ENCODE results near the gene TNRC6A. TPM values are rescaled to one million over a fixed set of nuclear protein-coding genes. Genes with fewer than 3 reads are reported as not detected.

Gene TNRC6A
- total and polyA plus RNA-seq, 2 experiments from 2014 or later: 93.1 to 124 TPM

DNA sequence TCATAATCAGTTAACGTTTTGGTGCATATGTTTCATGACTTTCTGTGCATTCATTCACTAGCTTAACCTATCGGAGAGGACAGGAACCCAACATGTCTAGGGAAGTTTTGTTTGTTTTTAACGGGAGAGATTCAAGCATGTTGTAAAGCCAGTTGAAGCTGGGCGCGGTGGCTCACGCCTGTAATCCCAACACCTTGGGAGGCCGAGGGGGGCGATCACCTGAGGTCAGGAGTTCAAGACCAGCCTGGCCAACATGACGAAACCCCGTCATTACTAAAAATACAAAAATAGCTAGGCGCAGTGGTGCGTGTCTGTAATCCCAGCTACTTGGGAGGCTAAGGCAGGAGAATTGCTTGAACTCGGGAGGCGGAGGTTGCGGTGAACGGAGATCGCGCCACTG, 1.4 kb upstream of the TNRC6A start:
- Histone ChIP-seq H4K20me1 (replicated peaks; ENCODE audit: insufficient read depth) (peaks cover 8% of the 10 kb centered on the region; the same call in 1 of the 2 replicates), H3K4me1 (ENCODE audit: insufficient read depth) (peaks cover 24% of the 10 kb centered on the region), H3K79me2 (replicated peaks; ENCODE audit: insufficient read depth) (peaks cover 32% of the 10 kb centered on the region), H3F3A (replicated peaks; ENCODE audit: low read depth) (no peaks in the 10 kb centered on the region), H3K9me2 (ENCODE audit: insufficient read depth) (no peaks in the 10 kb centered on the region), H3K4me2 (no peak overlapping the region), H3K4me3 (no peak overlapping the region), H3K36me3 (ENCODE audit: insufficient read depth) (peaks cover 7% of the 10 kb centered on the region; the same call in 1 of the 2 replicates), H3K27me3 (ENCODE audit: insufficient read depth) (no peaks in the 10 kb centered on the region), H2AFZ (no peak overlapping the region), H3K27ac (ENCODE audit: low read depth) (no peak overlapping the region)
- H3K36me3 Mint-ChIP-seq (ENCODE audit: low read depth): peaks cover 27% of the 10 kb centered on the region
- DNase-seq (ENCODE audit: low spot score) (no peak), ATAC-seq (no peak)
- H3K27me3 Mint-ChIP-seq (ENCODE audit: insufficient read depth, low read depth, poor library complexity): peaks cover 3% of the 10 kb centered on the region
- peaks cover 27% of the 10 kb centered on the region for H3K4me1 Mint-ChIP-seq
- peak overlapping the region; percentile 15; the same call in 2 of the 3 replicates for H3K4me3 Mint-ChIP-seq
- TF ChIP-seq, protein P1, sequence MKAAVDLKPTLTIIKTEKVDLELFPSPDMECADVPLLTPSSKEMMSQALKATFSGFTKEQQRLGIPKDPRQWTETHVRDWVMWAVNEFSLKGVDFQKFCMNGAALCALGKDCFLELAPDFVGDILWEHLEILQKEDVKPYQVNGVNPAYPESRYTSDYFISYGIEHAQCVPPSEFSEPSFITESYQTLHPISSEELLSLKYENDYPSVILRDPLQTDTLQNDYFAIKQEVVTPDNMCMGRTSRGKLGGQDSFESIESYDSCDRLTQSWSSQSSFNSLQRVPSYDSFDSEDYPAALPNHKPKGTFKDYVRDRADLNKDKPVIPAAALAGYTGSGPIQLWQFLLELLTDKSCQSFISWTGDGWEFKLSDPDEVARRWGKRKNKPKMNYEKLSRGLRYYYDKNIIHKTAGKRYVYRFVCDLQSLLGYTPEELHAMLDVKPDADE (IDR thresholded peaks at IDR 0.05): no peak
- H3K27ac Mint-ChIP-seq: peak overlapping the region; percentile 17; the same call in 1 of the 2 replicates
- no peaks in the 10 kb centered on the region for H3K9me3 Mint-ChIP-seq

DNA sequence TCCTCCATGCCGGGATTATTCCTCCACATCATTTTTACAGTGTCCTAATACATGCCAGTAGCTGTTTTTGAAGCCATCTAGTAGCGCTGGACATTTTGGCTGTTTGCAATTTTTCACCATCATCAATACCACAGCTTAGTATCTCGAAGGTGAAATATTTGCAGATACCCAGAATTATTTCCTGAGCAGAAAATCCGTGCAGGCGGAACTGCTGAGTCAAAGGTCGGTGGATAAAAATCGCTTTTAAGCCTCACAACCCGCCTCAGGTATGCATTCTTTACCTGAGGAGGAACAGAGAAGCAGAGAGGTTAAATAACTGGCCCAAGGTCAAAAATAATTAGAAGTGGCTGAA, 584 bp upstream of the TNRC6A start:
- ATAC-seq: peak; percentile 8; the same call in 2 of the 3 replicates
- TF ChIP-seq EZH2 (IDR thresholded peaks at IDR 0.05; ENCODE audit: low read depth, unreplicated experiment) (no peak), STAT1 (IDR thresholded peaks at IDR 0.05; ENCODE audit: unreplicated experiment) (no peak), CREB1 (CRISPR knock-in tag; IDR thresholded peaks at IDR 0.05; ENCODE audit: low read depth) (no peak), JUNB (IDR thresholded peaks at IDR 0.05; ENCODE audit: unreplicated experiment) (no peak), EZH2phosphoT487 (IDR thresholded peaks at IDR 0.05; ENCODE audit: unreplicated experiment) (no peak), POLR2AphosphoS5 (IDR thresholded peaks at IDR 0.05; ENCODE audit: low read depth) (no peak)
- TF ChIP-seq, protein P2, sequence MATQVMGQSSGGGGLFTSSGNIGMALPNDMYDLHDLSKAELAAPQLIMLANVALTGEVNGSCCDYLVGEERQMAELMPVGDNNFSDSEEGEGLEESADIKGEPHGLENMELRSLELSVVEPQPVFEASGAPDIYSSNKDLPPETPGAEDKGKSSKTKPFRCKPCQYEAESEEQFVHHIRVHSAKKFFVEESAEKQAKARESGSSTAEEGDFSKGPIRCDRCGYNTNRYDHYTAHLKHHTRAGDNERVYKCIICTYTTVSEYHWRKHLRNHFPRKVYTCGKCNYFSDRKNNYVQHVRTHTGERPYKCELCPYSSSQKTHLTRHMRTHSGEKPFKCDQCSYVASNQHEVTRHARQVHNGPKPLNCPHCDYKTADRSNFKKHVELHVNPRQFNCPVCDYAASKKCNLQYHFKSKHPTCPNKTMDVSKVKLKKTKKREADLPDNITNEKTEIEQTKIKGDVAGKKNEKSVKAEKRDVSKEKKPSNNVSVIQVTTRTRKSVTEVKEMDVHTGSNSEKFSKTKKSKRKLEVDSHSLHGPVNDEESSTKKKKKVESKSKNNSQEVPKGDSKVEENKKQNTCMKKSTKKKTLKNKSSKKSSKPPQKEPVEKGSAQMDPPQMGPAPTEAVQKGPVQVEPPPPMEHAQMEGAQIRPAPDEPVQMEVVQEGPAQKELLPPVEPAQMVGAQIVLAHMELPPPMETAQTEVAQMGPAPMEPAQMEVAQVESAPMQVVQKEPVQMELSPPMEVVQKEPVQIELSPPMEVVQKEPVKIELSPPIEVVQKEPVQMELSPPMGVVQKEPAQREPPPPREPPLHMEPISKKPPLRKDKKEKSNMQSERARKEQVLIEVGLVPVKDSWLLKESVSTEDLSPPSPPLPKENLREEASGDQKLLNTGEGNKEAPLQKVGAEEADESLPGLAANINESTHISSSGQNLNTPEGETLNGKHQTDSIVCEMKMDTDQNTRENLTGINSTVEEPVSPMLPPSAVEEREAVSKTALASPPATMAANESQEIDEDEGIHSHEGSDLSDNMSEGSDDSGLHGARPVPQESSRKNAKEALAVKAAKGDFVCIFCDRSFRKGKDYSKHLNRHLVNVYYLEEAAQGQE (IDR thresholded peaks at IDR 0.05; ENCODE audit: unreplicated experiment): no peak
- TF ChIP-seq, protein P3, sequence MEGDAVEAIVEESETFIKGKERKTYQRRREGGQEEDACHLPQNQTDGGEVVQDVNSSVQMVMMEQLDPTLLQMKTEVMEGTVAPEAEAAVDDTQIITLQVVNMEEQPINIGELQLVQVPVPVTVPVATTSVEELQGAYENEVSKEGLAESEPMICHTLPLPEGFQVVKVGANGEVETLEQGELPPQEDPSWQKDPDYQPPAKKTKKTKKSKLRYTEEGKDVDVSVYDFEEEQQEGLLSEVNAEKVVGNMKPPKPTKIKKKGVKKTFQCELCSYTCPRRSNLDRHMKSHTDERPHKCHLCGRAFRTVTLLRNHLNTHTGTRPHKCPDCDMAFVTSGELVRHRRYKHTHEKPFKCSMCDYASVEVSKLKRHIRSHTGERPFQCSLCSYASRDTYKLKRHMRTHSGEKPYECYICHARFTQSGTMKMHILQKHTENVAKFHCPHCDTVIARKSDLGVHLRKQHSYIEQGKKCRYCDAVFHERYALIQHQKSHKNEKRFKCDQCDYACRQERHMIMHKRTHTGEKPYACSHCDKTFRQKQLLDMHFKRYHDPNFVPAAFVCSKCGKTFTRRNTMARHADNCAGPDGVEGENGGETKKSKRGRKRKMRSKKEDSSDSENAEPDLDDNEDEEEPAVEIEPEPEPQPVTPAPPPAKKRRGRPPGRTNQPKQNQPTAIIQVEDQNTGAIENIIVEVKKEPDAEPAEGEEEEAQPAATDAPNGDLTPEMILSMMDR (conservative IDR thresholded peaks at IDR 0.05; ENCODE audit: low read depth in 2 of 2): no peak
- TF ChIP-seq, protein P1 (IDR thresholded peaks at IDR 0.05): no peak

More for the DNA sequence above, 584 bp upstream of the TNRC6A start:
- Mint-ChIP-seq H3K4me1 (peaks cover 34% of the 10 kb centered on the region), H3K36me3 (ENCODE audit: low read depth) (peaks cover 35% of the 10 kb centered on the region), H3K27ac (peak overlapping the region; percentile 97), H3K9me3 (no peaks in the 10 kb centered on the region), H3K27me3 (ENCODE audit: insufficient read depth, low read depth, poor library complexity) (peaks cover 3% of the 10 kb centered on the region), H3K4me3 (peak overlapping the region; percentile 87)
- peak overlapping the region; percentile 82 for H3K27ac ChIP-seq (ENCODE audit: low read depth)
- H3F3A ChIP-seq (replicated peaks; ENCODE audit: low read depth): no peaks in the 10 kb centered on the region
- peaks cover 41% of the 10 kb centered on the region for H3K79me2 ChIP-seq (replicated peaks; ENCODE audit: insufficient read depth)
- peak overlapping the region; percentile 89 for H3K4me2 ChIP-seq
- H2AFZ ChIP-seq: peak overlapping the region; percentile 44
- peaks cover 13% of the 10 kb centered on the region; the same call in 1 of the 2 replicates for H3K36me3 ChIP-seq (ENCODE audit: insufficient read depth)
- peak overlapping the region; percentile 91 for H3K4me3 ChIP-seq
- no peak for DNase-seq (ENCODE audit: low spot score)
- peaks cover 16% of the 10 kb centered on the region for H4K20me1 ChIP-seq (replicated peaks; ENCODE audit: insufficient read depth)
- peaks cover 30% of the 10 kb centered on the region for H3K4me1 ChIP-seq (ENCODE audit: insufficient read depth)
- no peaks in the 10 kb centered on the region for H3K9me2 ChIP-seq (ENCODE audit: insufficient read depth)
- H3K27me3 ChIP-seq (ENCODE audit: insufficient read depth): no peaks in the 10 kb centered on the region
